CD4-positive, alpha-beta memory T cell (primary cell): Measurements from ENCODE around the gene GH1. TPM values are rescaled to one million over a fixed set of nuclear protein-coding genes. Genes with fewer than 3 reads are reported as not detected.
"Not testable (repeated sequence)": the region's sequence is repeated elsewhere in the genome, so short reads cannot be mapped to it uniquely, and the experiment has no call there.

Experiments used
- CTCF ChIA-PET: fragments of 350-600 bp; sonication (Branson Sonifier 250); formaldehyde crosslinking; loops from one replicate; lab custom pipeline; 2021; ENCODE audit warnings: inconsistent platforms; ENCODE audit not compliant: partially characterized antibody; lab: Charles Lee
- POLR2A ChIA-PET: fragments of 350-600 bp; sonication (Branson Sonifier 250); formaldehyde crosslinking; loops from one replicate; lab custom pipeline; 2021; ENCODE audit not compliant: partially characterized antibody; lab: Charles Lee
- DNase-seq, 5 donors: peaks; one replicate each; pipeline versions ENCODE4 v3.0.0 to v3.0.0-alpha.2; 2020 to 2022; ENCODE audit warnings: mixed read lengths in 1 of 5
- H3K27ac ChIP-seq: one replicate; pipeline ENCODE4 v1.7.0; 2013; ENCODE audit warnings: low read depth, low read length
- H3K27me3 ChIP-seq: 2 replicates; pipeline ENCODE4 v1.7.0; 2013; ENCODE audit warnings: mild to moderate bottlenecking, low read length, moderate library complexity; ENCODE audit not compliant: insufficient read depth
- H3K36me3 ChIP-seq: 2 replicates; pipeline ENCODE4 v1.7.0; 2013; ENCODE audit warnings: mild to moderate bottlenecking, low read length, moderate library complexity; ENCODE audit not compliant: insufficient read depth
- H3K4me1 ChIP-seq: 2 replicates; pipeline ENCODE4 v1.7.0; 2013; ENCODE audit warnings: mild to moderate bottlenecking, low read length, moderate library complexity; ENCODE audit not compliant: insufficient read depth
- H3K4me3 ChIP-seq, 2 donors: one replicate each; pipeline ENCODE4 v1.7.0; 2013; ENCODE audit warnings: low read length in 2 of 2, mild to moderate bottlenecking in 1 of 2
- H3K9me3 ChIP-seq, 2 donors: one replicate each; pipeline ENCODE4 v1.7.0; 2013; ENCODE audit warnings: low read length in 2 of 2, control low read depth in 1 of 2; ENCODE audit not compliant: control insufficient read depth in 1 of 2
- H3K27ac Mint-ChIP-seq, 7 donors: one replicate each; pipeline ENCODE4 v1.8.0; 2020 to 2021; ENCODE audit warnings: mixed read lengths in 7 of 7, mild to moderate bottlenecking in 6 of 7, inconsistent platforms in 3 of 7, moderate library complexity in 3 of 7
- H3K27me3 Mint-ChIP-seq, 2 donors: one replicate each; pipeline ENCODE4 v1.8.0; 2020 to 2021; ENCODE audit warnings: mixed read lengths in 2 of 2
- H3K36me3 Mint-ChIP-seq, 2 donors: one replicate each; pipeline ENCODE4 v1.8.0; 2020 to 2021; ENCODE audit warnings: mixed read lengths in 2 of 2, inconsistent platforms in 1 of 2, mild to moderate bottlenecking in 1 of 2
- H3K4me1 Mint-ChIP-seq, 4 donors: one replicate each; pipeline ENCODE4 v1.8.0; 2020 to 2021; ENCODE audit warnings: mixed read lengths in 4 of 4, mild to moderate bottlenecking in 1 of 4
- H3K4me3 Mint-ChIP-seq, 8 donors: one replicate each; pipeline ENCODE4 v1.8.0; 2020 to 2021; ENCODE audit warnings: mixed read lengths in 8 of 8, mild to moderate bottlenecking in 7 of 8, moderate library complexity in 6 of 8, inconsistent platforms in 3 of 8
- H3K9me3 Mint-ChIP-seq, 8 donors: one replicate each; pipeline ENCODE4 v1.8.0; 2020 to 2021; ENCODE audit warnings: mixed read lengths in 8 of 8, mild to moderate bottlenecking in 5 of 8, inconsistent platforms in 3 of 8, moderate library complexity in 1 of 8
- intact Hi-C: fragments of 100-400 bp; cut with micrococcal nuclease; formaldehyde crosslinking; loops from one replicate; pipeline ENCODE4 v1.15.1; 2023
- polyA plus RNA-seq, 2 donors: library from polyadenylated mRNA; unstranded; fragments of 300-500 nt; fragmentation: Illumina TruSeq; gene quantifications; one replicate each; pipeline ENCODE4 v1.2.3, GENCODE V29; 2021
- total RNA-seq, 2 experiments: library from RNA; stranded (reverse); gene quantifications; one replicate each; pipeline ENCODE4 v1.2.3, GENCODE V29; 2021

The GH1 gene
- total and polyA plus RNA-seq, 4 experiments from 2014 or later: not detected

GRCh38 chr17:63928172-63928666 lies 9.6 kb upstream of the GH1 start:
- Mint-ChIP-seq H3K4me3 (no peak overlapping the region), H3K36me3 (peaks cover 0 to 10% of the 10 kb centered on the region in 2 donors), H3K27me3 (no peaks in the 10 kb centered on the region), H3K4me1 (peaks cover 7 to 28% (median 21%) of the 10 kb centered on the region in 4 donors), H3K27ac (peak overlapping the region in 1 of 7 donors; percentile 30), H3K9me3 (no peaks in the 10 kb centered on the region)
- intact Hi-C loops: no loop called here
- no peaks in the 10 kb centered on the region for H3K9me3 ChIP-seq
- H3K36me3 ChIP-seq: peaks cover 20% of the 10 kb centered on the region
- H3K4me3 ChIP-seq: no peak overlapping the region
- DNase-seq: no peak
- CTCF ChIA-PET: interaction anchor here (2.5 to 5.9 kb wide), 3 partner anchors 9 to 203 kb away, joined by 6 to 56 read pairs (median 12); partner anchors contain the start of gene GH1
- no peaks in the 10 kb centered on the region for H3K27me3 ChIP-seq
- POLR2A ChIA-PET: interaction anchor here (1.0 to 1.3 kb wide), 2 partner anchors 202 to 217 kb away, joined by 3 to 7 read pairs; partner anchors contain the start of gene ERN1
- no peak overlapping the region for H3K27ac ChIP-seq
- peaks cover 25% of the 10 kb centered on the region for H3K4me1 ChIP-seq

GRCh38 chr17:63927464-63928171 lies 9.0 kb upstream of the GH1 start:
- CTCF ChIA-PET: interaction anchor here (2.5 to 5.9 kb wide), 3 partner anchors 8 to 204 kb away, joined by 6 to 56 read pairs (median 12); partner anchors contain the start of gene GH1
- peaks cover 0 to 10% of the 10 kb centered on the region in 2 donors for H3K36me3 Mint-ChIP-seq
- intact Hi-C loops: no loop called here
- no peaks in the 10 kb centered on the region for H3K27me3 Mint-ChIP-seq
- Histone ChIP-seq H3K4me3 (no peak overlapping the region), H3K27ac (no peak overlapping the region), H3K9me3 (no peaks in the 10 kb centered on the region), H3K27me3 (no peaks in the 10 kb centered on the region), H3K4me1 (peaks cover 19% of the 10 kb centered on the region), H3K36me3 (peaks cover 20% of the 10 kb centered on the region)
- DNase-seq: no peak
- no peaks in the 10 kb centered on the region for H3K9me3 Mint-ChIP-seq
- H3K4me1 Mint-ChIP-seq: peaks cover 7 to 21% (median 16%) of the 10 kb centered on the region in 4 donors
- POLR2A ChIA-PET: interaction anchor here (0.6 to 1.3 kb wide), 3 partner anchors 203 to 441 kb away, joined by 3 to 7 read pairs (median 3); partner anchors contain the start of gene ERN1
- no peak overlapping the region for H3K4me3 Mint-ChIP-seq
- no peak overlapping the region for H3K27ac Mint-ChIP-seq

GRCh38 chr17:63926164-63926563 lies 7.5 kb upstream of the GH1 start:
- CTCF ChIA-PET: interaction anchor here (1.1 to 2.2 kb wide), 3 partner anchors 15 to 103 kb away, joined by 4 to 8 read pairs (median 4); partner anchors contain the start of gene CSHL1
- no peaks in the 10 kb centered on the region for H3K27me3 ChIP-seq
- Mint-ChIP-seq H3K36me3 (peaks cover 0 to 10% of the 10 kb centered on the region in 2 donors), H3K4me1 (peaks cover 4 to 8% (median 6%) of the 10 kb centered on the region in 4 donors), H3K27ac (peak overlapping the region in 1 of 7 donors; percentile 48), H3K9me3 (no peaks in the 10 kb centered on the region), H3K27me3 (no peaks in the 10 kb centered on the region), H3K4me3 (no peak overlapping the region)
- H3K4me3 ChIP-seq: no peak overlapping the region
- peaks cover 11% of the 10 kb centered on the region for H3K4me1 ChIP-seq
- DNase-seq: no peak
- intact Hi-C loops: no loop called here
- H3K9me3 ChIP-seq: no peaks in the 10 kb centered on the region
- H3K36me3 ChIP-seq: peaks cover 20% of the 10 kb centered on the region
- H3K27ac ChIP-seq: no peak overlapping the region
- POLR2A ChIA-PET: interaction anchor here (0.7 to 1.1 kb wide), 2 partner anchors 21 to 94 kb away, joined by 3 to 4 read pairs; partner anchors contain the start of gene ICAM2

GRCh38 chr17:63925615-63926014 lies 7.0 kb upstream of the GH1 start:
- Mint-ChIP-seq H3K27ac (peak overlapping the region in 2 of 7 donors; percentile 15 to 27), H3K36me3 (peaks cover 0 to 6% of the 10 kb centered on the region in 2 donors), H3K9me3 (no peaks in the 10 kb centered on the region), H3K4me1 (peaks cover under 1 to 2% (median 1%) of the 10 kb centered on the region in 4 donors), H3K27me3 (no peaks in the 10 kb centered on the region), H3K4me3 (no peak overlapping the region)
- no peak for DNase-seq
- Histone ChIP-seq H3K27me3 (no peaks in the 10 kb centered on the region), H3K27ac (no peak overlapping the region), H3K4me1 (peaks cover 6% of the 10 kb centered on the region), H3K36me3 (peaks cover 20% of the 10 kb centered on the region), H3K4me3 (no peak overlapping the region), H3K9me3 (no peaks in the 10 kb centered on the region)
- ChIA-PET CTCF (interaction anchor here (1.1 to 3.5 kb wide), 5 partner anchors 14 to 103 kb away, joined by 3 to 13 read pairs (median 4); partner anchors contain the start of gene CSHL1), POLR2A (interaction anchor here (0.7 to 1.1 kb wide), 3 partner anchors 21 to 220 kb away, joined by 3 to 4 read pairs (median 3); partner anchors contain the start of gene ICAM2)
- intact Hi-C loops: no loop called here

DNA sequence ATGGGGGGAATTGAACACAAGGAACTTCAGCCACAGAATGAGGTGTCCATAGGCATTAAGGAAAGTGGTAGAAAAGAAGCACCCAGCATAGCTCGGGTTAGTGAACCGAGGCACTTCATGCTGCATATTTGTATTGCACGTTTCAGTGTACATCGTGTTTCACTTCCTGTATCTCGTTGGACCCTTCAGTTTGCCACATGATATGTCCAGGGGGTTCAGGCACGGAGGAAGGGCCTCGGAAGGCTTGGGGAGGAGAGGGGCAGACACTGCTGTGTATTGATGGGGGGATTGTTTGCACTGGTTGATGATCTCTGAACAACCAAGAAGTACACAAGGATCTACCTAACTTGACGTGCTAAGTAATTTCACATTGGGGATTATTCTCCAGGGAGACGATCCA lies 3.8 kb upstream of the GH1 start:
- H3K36me3 ChIP-seq, H3K36me3 Mint-ChIP-seq, H3K27ac ChIP-seq, H3K27me3 Mint-ChIP-seq, H3K9me3 ChIP-seq, H3K4me3 Mint-ChIP-seq, H3K4me3 ChIP-seq, H3K27me3 ChIP-seq, H3K9me3 Mint-ChIP-seq, POLR2A ChIA-PET, intact Hi-C loops, H3K4me1 ChIP-seq, H3K4me1 Mint-ChIP-seq, DNase-seq: not testable (repeated sequence)
- CTCF ChIA-PET: interaction anchor here (1.2 to 14.7 kb wide), 6 partner anchors 11 to 210 kb away, joined by 3 to 351 read pairs (median 72); partner anchors contain the start of genes CSHL1, ERN1 and ICAM2
- peak overlapping the region in 1 of 7 donors; percentile 4 for H3K27ac Mint-ChIP-seq

DNA sequence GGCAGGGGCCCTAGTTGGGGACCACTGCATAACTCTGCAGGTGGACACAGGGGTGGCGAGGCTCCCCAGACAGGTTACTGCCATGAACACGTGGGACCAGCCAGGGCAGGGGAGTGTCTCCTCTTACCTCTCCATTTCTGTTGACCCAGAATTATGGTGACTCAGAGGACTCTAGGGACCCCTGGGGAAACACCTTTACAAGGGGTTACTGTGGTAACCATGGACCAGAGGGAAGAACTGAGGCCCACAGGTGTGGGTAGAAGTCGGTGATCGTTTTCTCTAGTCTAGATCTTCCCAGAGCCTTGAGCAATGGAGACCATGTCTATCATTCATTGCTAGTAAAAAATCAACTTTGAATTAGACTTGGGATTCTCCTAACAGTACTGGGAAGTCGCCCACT lies 2.1 kb upstream of the GH1 start:
- H3K4me3 ChIP-seq, H3K9me3 ChIP-seq, H3K27me3 ChIP-seq, H3K27ac Mint-ChIP-seq, H3K9me3 Mint-ChIP-seq, H3K36me3 ChIP-seq, H3K4me3 Mint-ChIP-seq, H3K27me3 Mint-ChIP-seq, H3K36me3 Mint-ChIP-seq, H3K27ac ChIP-seq, intact Hi-C loops, H3K4me1 ChIP-seq, H3K4me1 Mint-ChIP-seq: not testable (repeated sequence)
- CTCF ChIA-PET: interaction anchor here (0.6 to 14.7 kb wide), 13 partner anchors 9 to 229 kb away, joined by 3 to 351 read pairs (median 9); partner anchors contain the start of genes CD79B, CSHL1, ERN1 and ICAM2
- POLR2A ChIA-PET: interaction anchor here (1.7 to 3.8 kb wide), 5 partner anchors 11 to 212 kb away, joined by 5 to 46 read pairs (median 14); partner anchors contain the start of genes CD79B and ICAM2
- peak in 1 of 5 donors; percentile 27 for DNase-seq
